Esophagus muscularis mucosa (tissue), 4 donors: ENCODE results near the gene KIRREL3. TPM values are rescaled to one million over a fixed set of nuclear protein-coding genes. Genes with fewer than 3 reads are reported as not detected.

Experiments used
- DNase-seq: peaks from one replicate; pipeline ENCODE4 v3.0.0-alpha.2; 2017; ENCODE audit errors: extremely low spot score
- H3K27ac ChIP-seq, 4 donors: fragments of 200-600 bp; sonication (generic); replicated peaks in 1 of 4; 1 replicate in 3 of 4; 2 replicates in 1 of 4; pipeline ENCODE4 v1.5.1; 2016 to 2019; ENCODE audit warnings: mild to moderate bottlenecking in 1 of 4
- H3K27me3 ChIP-seq, 4 donors: fragments of 200-600 bp; sonication (generic); one replicate each; pipeline versions ENCODE4 v1.5.1 to v1.6.0; 2016 to 2019
- H3K36me3 ChIP-seq, 4 donors: fragments of 200-600 bp; sonication (generic); one replicate each; pipeline ENCODE4 v1.5.1; 2016 to 2019
- H3K4me1 ChIP-seq, 4 donors: fragments of 200-600 bp; sonication (generic); one replicate each; pipeline ENCODE4 v1.5.1; 2016 to 2019
- H3K4me3 ChIP-seq, 4 donors: fragments of 200-600 bp; sonication (generic); 1 replicate in 2 of 4; 2 replicates in 2 of 4; pipeline ENCODE4 v1.5.1; 2016 to 2019; ENCODE audit warnings: mild to moderate bottlenecking in 4 of 4, moderate library complexity in 1 of 4
- H3K9me3 ChIP-seq, 4 donors: fragments of 200-600 bp; sonication (generic); 1 replicate in 3 of 4; 2 replicates in 1 of 4; pipeline ENCODE4 v1.5.1; 2016 to 2019
- EP300 ChIP-seq: sonication (generic); formaldehyde crosslinking; IDR thresholded peaks from one replicate; pipeline ENCODE4 v1.6.1; 2017; ENCODE audit warnings: antibody characterized with exemption
- POLR2A ChIP-seq: fragments of 450-650 bp; IDR thresholded peaks from one replicate; pipeline ENCODE4 v1.6.1; 2017; ENCODE audit warnings: antibody characterized with exemption, moderate library complexity, mild to moderate bottlenecking, low read depth
- POLR2AphosphoS5 ChIP-seq, 2 donors: sonication (generic); formaldehyde crosslinking; IDR thresholded peaks; one replicate each; pipeline ENCODE4 v1.6.1; 2017; ENCODE audit warnings: antibody characterized with exemption in 2 of 2
- WGBS: methylation state at CpG from one replicate; pipeline ENCODE4 v1.1.5; 2018; 5-methylcytosine and 5-hydroxymethylcytosine counted together
- intact Hi-C: fragments of 100-400 bp; cut with DNase I; formaldehyde crosslinking; loops from one replicate; pipeline ENCODE4 v1.15.1; 2023
- total RNA-seq, 4 donors: library from RNA; depleted of rRNA; stranded (reverse); fragments of >200 nt; gene quantifications; one replicate each; pipeline versions ENCODE4 v1.1.0 to v1.2.1, GENCODE V29; 2016
- TF ChIP-seq, protein P1 (sequence below), 3 experiments: fragments of 200-600 bp in 2 of 3; fragments of 450-650 bp in 1 of 3; sonication (generic) in 2 of 3; IDR thresholded peaks; one replicate each; pipeline ENCODE4 v1.5.1; 2017 to 2019; ENCODE audit warnings: antibody characterized with exemption in 3 of 3, mild to moderate bottlenecking in 2 of 3, moderate library complexity in 1 of 3

The KIRREL3 gene
- total RNA-seq, 4 donors from 2014 or later = 1.7 to 6.5 (median 3.1) TPM

DNA sequence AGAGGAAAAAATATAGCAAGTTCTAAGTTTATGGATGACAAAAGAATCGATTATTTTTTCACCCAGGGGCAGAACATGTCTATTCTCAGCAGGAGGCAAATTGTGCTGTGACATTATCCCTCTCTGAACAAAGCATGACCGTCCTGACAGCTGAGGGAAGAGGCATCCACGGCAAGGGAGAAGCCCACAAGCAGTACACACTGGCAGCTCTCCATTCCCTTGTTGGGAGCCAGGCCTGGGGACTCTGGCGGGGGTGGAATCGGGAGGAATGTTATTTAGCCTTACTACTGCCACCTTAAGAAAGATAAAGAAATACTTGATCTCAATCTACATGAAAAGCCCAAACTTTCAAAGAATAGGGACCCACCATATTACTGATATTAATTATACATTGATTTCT, 3.4 kb downstream of the KIRREL3 start:
- intact Hi-C loops = loop anchor here (10.0 kb wide), 1 partner anchor 682 kb away; no protein-coding TSS in a partner anchor
- Histone ChIP-seq H3K36me3 (no peaks in the 10 kb centered on the region), H3K4me1 (peaks cover 5 to 14% (median 10%) of the 10 kb centered on the region in 4 donors), H3K27ac (no peak overlapping the region), H3K9me3 (no peaks in the 10 kb centered on the region), H3K27me3 (peaks cover 0 to 71% (median 14%) of the 10 kb centered on the region in 4 donors), H3K4me3 (no peak overlapping the region)
- no peak for TF ChIP-seq POLR2A
- TF ChIP-seq POLR2AphosphoS5 (IDR thresholded peaks at IDR 0.05) = no peak
- no peak for TF ChIP-seq EP300
- TF ChIP-seq, protein P1, sequence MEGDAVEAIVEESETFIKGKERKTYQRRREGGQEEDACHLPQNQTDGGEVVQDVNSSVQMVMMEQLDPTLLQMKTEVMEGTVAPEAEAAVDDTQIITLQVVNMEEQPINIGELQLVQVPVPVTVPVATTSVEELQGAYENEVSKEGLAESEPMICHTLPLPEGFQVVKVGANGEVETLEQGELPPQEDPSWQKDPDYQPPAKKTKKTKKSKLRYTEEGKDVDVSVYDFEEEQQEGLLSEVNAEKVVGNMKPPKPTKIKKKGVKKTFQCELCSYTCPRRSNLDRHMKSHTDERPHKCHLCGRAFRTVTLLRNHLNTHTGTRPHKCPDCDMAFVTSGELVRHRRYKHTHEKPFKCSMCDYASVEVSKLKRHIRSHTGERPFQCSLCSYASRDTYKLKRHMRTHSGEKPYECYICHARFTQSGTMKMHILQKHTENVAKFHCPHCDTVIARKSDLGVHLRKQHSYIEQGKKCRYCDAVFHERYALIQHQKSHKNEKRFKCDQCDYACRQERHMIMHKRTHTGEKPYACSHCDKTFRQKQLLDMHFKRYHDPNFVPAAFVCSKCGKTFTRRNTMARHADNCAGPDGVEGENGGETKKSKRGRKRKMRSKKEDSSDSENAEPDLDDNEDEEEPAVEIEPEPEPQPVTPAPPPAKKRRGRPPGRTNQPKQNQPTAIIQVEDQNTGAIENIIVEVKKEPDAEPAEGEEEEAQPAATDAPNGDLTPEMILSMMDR (IDR thresholded peaks at IDR 0.05) = no peak
- no peak for DNase-seq
- 37% methylated on average over 5 of the region's 5 CpGs for WGBS

DNA sequence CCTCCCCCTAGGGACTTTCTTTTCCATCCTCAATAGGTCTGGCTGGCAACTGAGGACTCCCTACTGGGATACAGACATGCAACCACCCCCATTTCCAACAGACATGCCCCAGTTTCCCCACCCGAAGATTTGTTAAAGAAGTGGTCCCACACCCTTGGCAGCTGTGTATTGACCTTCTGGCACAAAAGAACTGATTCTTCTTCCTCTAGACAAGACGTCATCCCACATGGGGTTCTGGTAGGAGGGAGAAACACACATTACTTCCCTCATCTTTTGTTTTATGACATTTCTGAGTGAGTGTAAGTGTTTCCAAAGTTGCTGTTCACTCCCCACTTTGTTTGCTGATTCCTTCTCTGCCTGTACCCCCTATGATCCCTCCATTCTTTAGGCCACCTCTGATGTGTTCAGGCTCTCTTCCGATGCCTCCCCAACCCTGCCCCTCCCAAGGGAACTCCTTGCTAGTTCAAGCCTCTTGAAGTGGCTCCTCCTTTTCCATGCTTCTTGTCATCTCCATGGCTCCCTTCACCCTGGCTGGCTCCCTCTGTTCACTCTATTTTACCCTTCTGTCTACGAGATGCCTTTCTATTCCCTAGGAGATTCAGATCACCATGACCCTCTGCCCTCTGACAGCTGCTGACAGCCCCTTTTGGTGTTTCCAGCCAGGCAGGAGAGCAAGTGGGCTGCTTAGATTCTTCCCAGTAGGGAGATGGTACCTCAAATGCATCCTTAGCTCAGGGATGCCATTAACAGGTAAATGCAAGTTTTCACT, 4.3 kb downstream of the KIRREL3 start:
- intact Hi-C loops = loop anchor here (10.0 kb wide), 1 partner anchor 681 kb away; no protein-coding TSS in a partner anchor
- H3K9me3 ChIP-seq = no peaks in the 10 kb centered on the region
- no peak overlapping the region for H3K27ac ChIP-seq
- H3K4me1 ChIP-seq = peaks cover 5 to 14% (median 10%) of the 10 kb centered on the region in 4 donors
- TF ChIP-seq POLR2A (no peak), EP300 (no peak), POLR2AphosphoS5 (IDR thresholded peaks at IDR 0.05) (no peak)
- TF ChIP-seq, protein P1 (IDR thresholded peaks at IDR 0.05) = no peak
- H3K27me3 ChIP-seq = peaks cover 0 to 63% (median 6%) of the 10 kb centered on the region in 4 donors
- DNase-seq = no peak
- no peaks in the 10 kb centered on the region for H3K36me3 ChIP-seq
- H3K4me3 ChIP-seq = no peak overlapping the region
- WGBS = 60% methylated on average over 4 of the region's 4 CpGs

DNA sequence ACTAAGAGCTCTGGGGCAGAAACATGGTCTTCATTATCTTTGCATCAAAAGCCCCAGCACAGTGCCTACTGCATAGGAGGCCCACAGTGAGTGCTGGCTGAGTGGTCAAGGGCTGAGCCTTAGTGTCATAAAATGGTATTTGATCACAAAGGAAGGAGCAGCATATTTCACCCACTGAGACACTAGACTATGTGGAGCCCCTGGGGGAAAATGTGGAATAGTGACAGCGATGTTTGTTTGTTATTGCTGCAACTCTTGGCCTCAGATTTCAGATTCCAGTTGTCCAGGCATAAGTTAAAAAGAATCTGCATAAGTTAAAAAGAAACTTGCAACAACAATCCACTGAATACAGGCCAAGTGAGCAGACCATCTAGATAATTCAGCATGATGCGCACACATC, 7.0 kb downstream of the KIRREL3 start:
- Histone ChIP-seq H3K9me3 (no peaks in the 10 kb centered on the region), H3K36me3 (no peaks in the 10 kb centered on the region), H3K4me3 (no peak overlapping the region), H3K27ac (no peak overlapping the region), H3K4me1 (peaks cover 0 to 8% (median 7%) of the 10 kb centered on the region in 4 donors), H3K27me3 (peaks cover 0 to 59% (median 3%) of the 10 kb centered on the region in 4 donors)
- TF ChIP-seq POLR2A (no peak), EP300 (no peak), POLR2AphosphoS5 (IDR thresholded peaks at IDR 0.05) (no peak)
- TF ChIP-seq, protein P1 (IDR thresholded peaks at IDR 0.05) = no peak
- 76% methylated on average over 2 of the region's 2 CpGs for WGBS
- DNase-seq = no peak
- intact Hi-C loops = loop anchor here (10.0 kb wide), 1 partner anchor 679 kb away; no protein-coding TSS in a partner anchor

DNA sequence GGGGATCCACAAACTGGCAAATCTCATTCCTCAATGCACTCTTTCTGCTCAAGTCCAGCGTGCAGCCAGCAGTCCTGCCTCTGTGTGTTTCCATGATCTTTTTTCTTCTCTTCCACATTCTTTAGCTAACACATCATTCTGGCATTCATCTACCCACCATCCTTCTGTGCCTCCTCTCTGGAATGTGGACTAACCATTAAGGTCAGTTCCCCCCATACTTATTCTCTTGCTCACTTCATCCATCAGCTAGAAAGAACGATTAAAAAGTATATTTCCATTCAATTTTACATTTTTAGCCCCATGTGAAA, 7.8 kb downstream of the KIRREL3 start:
- no peak overlapping the region for H3K27ac ChIP-seq
- H3K4me3 ChIP-seq = no peak overlapping the region
- intact Hi-C loops = loop anchor here (10.0 kb wide), 1 partner anchor 678 kb away; no protein-coding TSS in a partner anchor
- TF ChIP-seq POLR2A = no peak
- TF ChIP-seq, protein P1 (IDR thresholded peaks at IDR 0.05) = no peak
- no peak for TF ChIP-seq POLR2AphosphoS5 (IDR thresholded peaks at IDR 0.05)
- no peak for TF ChIP-seq EP300
- H3K27me3 ChIP-seq = peaks cover 0 to 55% (median 0%) of the 10 kb centered on the region in 4 donors
- no peak for DNase-seq
- H3K4me1 ChIP-seq = peaks cover 0 to 8% (median 7%) of the 10 kb centered on the region in 4 donors
- H3K9me3 ChIP-seq = no peaks in the 10 kb centered on the region
- WGBS = 57% methylated on average over 2 of the region's 2 CpGs
- H3K36me3 ChIP-seq = no peaks in the 10 kb centered on the region
